ENCODE measurements around the gene TBC1D8. TPM values are rescaled to one million over a fixed set of nuclear protein-coding genes. Genes with fewer than 3 reads are reported as not detected.

The TBC1D8 gene
- total and polyA plus RNA-seq, 2 experiments from 2014 or later = 18.0 to 36.9 TPM

DNA sequence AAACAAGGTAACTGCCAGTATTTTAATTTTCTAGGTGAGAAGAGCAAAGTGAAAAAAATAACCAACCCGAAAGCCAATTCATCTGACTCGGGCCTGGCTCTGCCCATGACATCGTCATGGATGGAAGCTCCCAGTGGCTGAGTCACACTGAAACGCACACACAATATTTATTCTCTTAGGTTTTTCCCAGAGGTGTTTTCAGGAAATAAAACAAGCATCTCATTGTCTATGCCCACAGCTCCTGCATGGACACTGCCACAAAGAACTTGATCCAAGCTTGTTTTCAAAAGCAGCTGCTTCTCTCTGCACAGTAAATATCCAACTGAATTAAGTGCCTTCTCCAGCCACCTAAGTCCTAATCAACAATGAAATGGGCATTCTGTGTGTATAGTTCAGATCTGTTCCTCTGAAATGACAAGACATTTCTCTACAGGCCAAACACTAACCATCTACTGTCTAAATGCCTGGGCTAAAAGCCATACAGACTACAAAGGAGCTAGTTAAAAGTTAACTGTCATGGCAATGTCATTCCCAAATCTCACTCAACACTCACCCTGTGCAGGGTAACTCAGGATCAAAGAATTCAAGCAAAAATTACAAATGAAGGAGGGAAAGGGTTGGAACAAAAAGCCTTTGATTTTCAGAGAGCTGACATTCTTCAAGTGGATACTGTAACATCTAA, 86.2 kb downstream of the TBC1D8 start:
- Histone ChIP-seq H3K4me1 (ENCODE audit: insufficient read depth) (no peaks in the 10 kb centered on the region), H3K4me3 (no peak overlapping the region), H3K4me2 (no peak overlapping the region), H3K79me2 (replicated peaks; ENCODE audit: insufficient read depth) (peaks cover 24% of the 10 kb centered on the region), H2AFZ (no peak overlapping the region), H3K9me2 (ENCODE audit: insufficient read depth) (no peaks in the 10 kb centered on the region), H3K27me3 (ENCODE audit: insufficient read depth) (no peaks in the 10 kb centered on the region), H3K36me3 (ENCODE audit: insufficient read depth) (no peaks in the 10 kb centered on the region), H3K27ac (ENCODE audit: low read depth) (no peak overlapping the region), H3F3A (replicated peaks; ENCODE audit: low read depth) (no peaks in the 10 kb centered on the region), H4K20me1 (replicated peaks; ENCODE audit: insufficient read depth) (peaks cover 17% of the 10 kb centered on the region)
- Mint-ChIP-seq H3K4me3 (no peak overlapping the region), H3K36me3 (ENCODE audit: low read depth) (peaks cover 6% of the 10 kb centered on the region; the same call in 2 of the 3 replicates), H3K27me3 (ENCODE audit: insufficient read depth, low read depth, poor library complexity) (peaks cover 7% of the 10 kb centered on the region), H3K27ac (peak overlapping the region; percentile 32; the same call in 1 of the 2 replicates), H3K4me1 (peaks cover 23% of the 10 kb centered on the region), H3K9me3 (no peaks in the 10 kb centered on the region)
- no peak for DNase-seq (ENCODE audit: low spot score)
- TF ChIP-seq EZH2 (IDR thresholded peaks at IDR 0.05; ENCODE audit: low read depth, unreplicated experiment) = no peak
- ATAC-seq = no peak

DNA sequence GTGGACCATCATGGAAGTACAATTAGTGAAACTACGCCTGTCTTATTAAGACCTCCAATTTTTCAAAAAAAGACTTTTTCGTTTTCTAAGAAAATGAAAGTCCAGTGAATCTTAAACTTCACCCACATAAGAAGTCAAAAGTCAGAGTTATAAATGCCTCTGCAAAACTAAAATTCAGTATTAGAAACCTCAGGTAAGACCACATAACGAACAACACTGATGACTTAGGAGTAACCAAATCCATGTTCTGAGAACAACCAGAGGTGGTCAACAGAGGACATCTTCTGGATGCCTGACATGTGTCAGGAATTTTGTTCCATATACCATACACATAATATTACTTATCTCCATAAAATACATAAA, 86.7 kb downstream of the TBC1D8 start:
- Histone ChIP-seq H3K9me2 (ENCODE audit: insufficient read depth) (no peaks in the 10 kb centered on the region), H3K4me3 (no peak overlapping the region), H3K4me2 (no peak overlapping the region), H3K4me1 (ENCODE audit: insufficient read depth) (no peaks in the 10 kb centered on the region), H3K79me2 (replicated peaks; ENCODE audit: insufficient read depth) (peaks cover 21% of the 10 kb centered on the region), H3K27ac (ENCODE audit: low read depth) (no peak overlapping the region), H3K27me3 (ENCODE audit: insufficient read depth) (no peaks in the 10 kb centered on the region), H3F3A (replicated peaks; ENCODE audit: low read depth) (no peaks in the 10 kb centered on the region), H2AFZ (no peak overlapping the region), H4K20me1 (replicated peaks; ENCODE audit: insufficient read depth) (peaks cover 18% of the 10 kb centered on the region), H3K36me3 (ENCODE audit: insufficient read depth) (no peaks in the 10 kb centered on the region)
- H3K9me3 Mint-ChIP-seq = no peaks in the 10 kb centered on the region
- H3K4me3 Mint-ChIP-seq = no peak overlapping the region
- peak overlapping the region; percentile 43; the same call in 1 of the 2 replicates for H3K27ac Mint-ChIP-seq
- peaks cover 10% of the 10 kb centered on the region; the same call in 2 of the 3 replicates for H3K36me3 Mint-ChIP-seq (ENCODE audit: low read depth)
- H3K27me3 Mint-ChIP-seq (ENCODE audit: insufficient read depth, low read depth, poor library complexity) = peaks cover 8% of the 10 kb centered on the region
- DNase-seq (ENCODE audit: low spot score) (no peak), ATAC-seq (no peak)
- peaks cover 23% of the 10 kb centered on the region for H3K4me1 Mint-ChIP-seq
- TF ChIP-seq POLR2AphosphoS5 (IDR thresholded peaks at IDR 0.05; ENCODE audit: low read depth) (no peak), STAT1 (IDR thresholded peaks at IDR 0.05; ENCODE audit: unreplicated experiment) (no peak), CREB1 (CRISPR knock-in tag; IDR thresholded peaks at IDR 0.05; ENCODE audit: low read depth) (no peak), EZH2 (IDR thresholded peaks at IDR 0.05; ENCODE audit: low read depth, unreplicated experiment) (no peak), NANOG (IDR thresholded peaks at IDR 0.05; ENCODE audit: borderline replicate concordance) (no peak), EZH2phosphoT487 (IDR thresholded peaks at IDR 0.05; ENCODE audit: unreplicated experiment) (no peak), JUNB (IDR thresholded peaks at IDR 0.05; ENCODE audit: unreplicated experiment) (no peak)
- TF ChIP-seq, protein P1, sequence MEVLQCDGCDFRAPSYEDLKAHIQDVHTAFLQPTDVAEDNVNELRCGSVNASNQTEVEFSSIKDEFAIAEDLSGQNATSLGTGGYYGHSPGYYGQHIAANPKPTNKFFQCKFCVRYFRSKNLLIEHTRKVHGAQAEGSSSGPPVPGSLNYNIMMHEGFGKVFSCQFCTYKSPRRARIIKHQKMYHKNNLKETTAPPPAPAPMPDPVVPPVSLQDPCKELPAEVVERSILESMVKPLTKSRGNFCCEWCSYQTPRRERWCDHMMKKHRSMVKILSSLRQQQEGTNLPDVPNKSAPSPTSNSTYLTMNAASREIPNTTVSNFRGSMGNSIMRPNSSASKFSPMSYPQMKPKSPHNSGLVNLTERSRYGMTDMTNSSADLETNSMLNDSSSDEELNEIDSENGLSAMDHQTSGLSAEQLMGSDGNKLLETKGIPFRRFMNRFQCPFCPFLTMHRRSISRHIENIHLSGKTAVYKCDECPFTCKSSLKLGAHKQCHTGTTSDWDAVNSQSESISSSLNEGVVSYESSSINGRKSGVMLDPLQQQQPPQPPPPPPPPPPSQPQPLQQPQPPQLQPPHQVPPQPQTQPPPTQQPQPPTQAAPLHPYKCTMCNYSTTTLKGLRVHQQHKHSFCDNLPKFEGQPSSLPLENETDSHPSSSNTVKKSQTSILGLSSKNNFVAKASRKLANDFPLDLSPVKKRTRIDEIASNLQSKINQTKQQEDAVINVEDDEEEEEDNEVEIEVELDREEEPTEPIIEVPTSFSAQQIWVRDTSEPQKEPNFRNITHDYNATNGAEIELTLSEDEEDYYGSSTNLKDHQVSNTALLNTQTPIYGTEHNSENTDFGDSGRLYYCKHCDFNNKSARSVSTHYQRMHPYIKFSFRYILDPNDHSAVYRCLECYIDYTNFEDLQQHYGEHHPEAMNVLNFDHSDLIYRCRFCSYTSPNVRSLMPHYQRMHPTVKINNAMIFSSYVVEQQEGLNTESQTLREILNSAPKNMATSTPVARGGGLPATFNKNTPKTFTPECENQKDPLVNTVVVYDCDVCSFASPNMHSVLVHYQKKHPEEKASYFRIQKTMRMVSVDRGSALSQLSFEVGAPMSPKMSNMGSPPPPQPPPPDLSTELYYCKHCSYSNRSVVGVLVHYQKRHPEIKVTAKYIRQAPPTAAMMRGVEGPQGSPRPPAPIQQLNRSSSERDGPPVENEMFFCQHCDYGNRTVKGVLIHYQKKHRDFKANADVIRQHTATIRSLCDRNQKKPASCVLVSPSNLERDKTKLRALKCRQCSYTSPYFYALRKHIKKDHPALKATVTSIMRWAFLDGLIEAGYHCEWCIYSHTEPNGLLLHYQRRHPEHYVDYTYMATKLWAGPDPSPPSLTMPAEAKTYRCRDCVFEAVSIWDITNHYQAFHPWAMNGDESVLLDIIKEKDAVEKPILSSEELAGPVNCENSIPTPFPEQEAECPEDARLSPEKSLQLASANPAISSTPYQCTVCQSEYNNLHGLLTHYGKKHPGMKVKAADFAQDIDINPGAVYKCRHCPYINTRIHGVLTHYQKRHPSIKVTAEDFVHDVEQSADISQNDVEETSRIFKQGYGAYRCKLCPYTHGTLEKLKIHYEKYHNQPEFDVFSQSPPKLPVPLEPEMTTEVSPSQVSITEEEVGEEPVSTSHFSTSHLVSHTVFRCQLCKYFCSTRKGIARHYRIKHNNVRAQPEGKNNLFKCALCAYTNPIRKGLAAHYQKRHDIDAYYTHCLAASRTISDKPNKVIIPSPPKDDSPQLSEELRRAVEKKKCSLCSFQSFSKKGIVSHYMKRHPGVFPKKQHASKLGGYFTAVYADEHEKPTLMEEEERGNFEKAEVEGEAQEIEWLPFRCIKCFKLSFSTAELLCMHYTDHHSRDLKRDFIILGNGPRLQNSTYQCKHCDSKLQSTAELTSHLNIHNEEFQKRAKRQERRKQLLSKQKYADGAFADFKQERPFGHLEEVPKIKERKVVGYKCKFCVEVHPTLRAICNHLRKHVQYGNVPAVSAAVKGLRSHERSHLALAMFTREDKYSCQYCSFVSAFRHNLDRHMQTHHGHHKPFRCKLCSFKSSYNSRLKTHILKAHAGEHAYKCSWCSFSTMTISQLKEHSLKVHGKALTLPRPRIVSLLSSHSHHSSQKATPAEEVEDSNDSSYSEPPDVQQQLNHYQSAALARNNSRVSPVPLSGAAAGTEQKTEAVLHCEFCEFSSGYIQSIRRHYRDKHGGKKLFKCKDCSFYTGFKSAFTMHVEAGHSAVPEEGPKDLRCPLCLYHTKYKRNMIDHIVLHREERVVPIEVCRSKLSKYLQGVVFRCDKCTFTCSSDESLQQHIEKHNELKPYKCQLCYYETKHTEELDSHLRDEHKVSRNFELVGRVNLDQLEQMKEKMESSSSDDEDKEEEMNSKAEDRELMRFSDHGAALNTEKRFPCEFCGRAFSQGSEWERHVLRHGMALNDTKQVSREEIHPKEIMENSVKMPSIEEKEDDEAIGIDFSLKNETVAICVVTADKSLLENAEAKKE (CRISPR knock-in tag; IDR thresholded peaks at IDR 0.05) = no peak
- TF ChIP-seq, protein P2, sequence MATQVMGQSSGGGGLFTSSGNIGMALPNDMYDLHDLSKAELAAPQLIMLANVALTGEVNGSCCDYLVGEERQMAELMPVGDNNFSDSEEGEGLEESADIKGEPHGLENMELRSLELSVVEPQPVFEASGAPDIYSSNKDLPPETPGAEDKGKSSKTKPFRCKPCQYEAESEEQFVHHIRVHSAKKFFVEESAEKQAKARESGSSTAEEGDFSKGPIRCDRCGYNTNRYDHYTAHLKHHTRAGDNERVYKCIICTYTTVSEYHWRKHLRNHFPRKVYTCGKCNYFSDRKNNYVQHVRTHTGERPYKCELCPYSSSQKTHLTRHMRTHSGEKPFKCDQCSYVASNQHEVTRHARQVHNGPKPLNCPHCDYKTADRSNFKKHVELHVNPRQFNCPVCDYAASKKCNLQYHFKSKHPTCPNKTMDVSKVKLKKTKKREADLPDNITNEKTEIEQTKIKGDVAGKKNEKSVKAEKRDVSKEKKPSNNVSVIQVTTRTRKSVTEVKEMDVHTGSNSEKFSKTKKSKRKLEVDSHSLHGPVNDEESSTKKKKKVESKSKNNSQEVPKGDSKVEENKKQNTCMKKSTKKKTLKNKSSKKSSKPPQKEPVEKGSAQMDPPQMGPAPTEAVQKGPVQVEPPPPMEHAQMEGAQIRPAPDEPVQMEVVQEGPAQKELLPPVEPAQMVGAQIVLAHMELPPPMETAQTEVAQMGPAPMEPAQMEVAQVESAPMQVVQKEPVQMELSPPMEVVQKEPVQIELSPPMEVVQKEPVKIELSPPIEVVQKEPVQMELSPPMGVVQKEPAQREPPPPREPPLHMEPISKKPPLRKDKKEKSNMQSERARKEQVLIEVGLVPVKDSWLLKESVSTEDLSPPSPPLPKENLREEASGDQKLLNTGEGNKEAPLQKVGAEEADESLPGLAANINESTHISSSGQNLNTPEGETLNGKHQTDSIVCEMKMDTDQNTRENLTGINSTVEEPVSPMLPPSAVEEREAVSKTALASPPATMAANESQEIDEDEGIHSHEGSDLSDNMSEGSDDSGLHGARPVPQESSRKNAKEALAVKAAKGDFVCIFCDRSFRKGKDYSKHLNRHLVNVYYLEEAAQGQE (IDR thresholded peaks at IDR 0.05; ENCODE audit: unreplicated experiment) = no peak
- TF ChIP-seq, protein P3, sequence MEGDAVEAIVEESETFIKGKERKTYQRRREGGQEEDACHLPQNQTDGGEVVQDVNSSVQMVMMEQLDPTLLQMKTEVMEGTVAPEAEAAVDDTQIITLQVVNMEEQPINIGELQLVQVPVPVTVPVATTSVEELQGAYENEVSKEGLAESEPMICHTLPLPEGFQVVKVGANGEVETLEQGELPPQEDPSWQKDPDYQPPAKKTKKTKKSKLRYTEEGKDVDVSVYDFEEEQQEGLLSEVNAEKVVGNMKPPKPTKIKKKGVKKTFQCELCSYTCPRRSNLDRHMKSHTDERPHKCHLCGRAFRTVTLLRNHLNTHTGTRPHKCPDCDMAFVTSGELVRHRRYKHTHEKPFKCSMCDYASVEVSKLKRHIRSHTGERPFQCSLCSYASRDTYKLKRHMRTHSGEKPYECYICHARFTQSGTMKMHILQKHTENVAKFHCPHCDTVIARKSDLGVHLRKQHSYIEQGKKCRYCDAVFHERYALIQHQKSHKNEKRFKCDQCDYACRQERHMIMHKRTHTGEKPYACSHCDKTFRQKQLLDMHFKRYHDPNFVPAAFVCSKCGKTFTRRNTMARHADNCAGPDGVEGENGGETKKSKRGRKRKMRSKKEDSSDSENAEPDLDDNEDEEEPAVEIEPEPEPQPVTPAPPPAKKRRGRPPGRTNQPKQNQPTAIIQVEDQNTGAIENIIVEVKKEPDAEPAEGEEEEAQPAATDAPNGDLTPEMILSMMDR (conservative IDR thresholded peaks at IDR 0.05; ENCODE audit: low read depth in 2 of 2) = no peak

Data from GM23338 (cell line).